H1 (cell line): ENCODE data around the gene GOLGA3. TPM values are rescaled to one million over a fixed set of nuclear protein-coding genes. Genes with fewer than 3 reads are reported as not detected.

Source experiments
- CTCF ChIA-PET: fragments of 300-600 bp; sonication (Branson Sonifier 250); formaldehyde crosslinking; loops from one replicate; lab custom pipeline; 2021; ENCODE audit not compliant: partially characterized antibody; lab: Charles Lee
- POLR2A ChIA-PET: fragments of 300-600 bp; sonication (Branson Sonifier 250); formaldehyde crosslinking; loops from one replicate; lab custom pipeline; 2021; ENCODE audit warnings: inconsistent platforms; ENCODE audit not compliant: partially characterized antibody; lab: Charles Lee
- DNase-seq, 2 experiments: peaks; one replicate each; pipeline versions ENCODE4 v3.0.0 to v3.0.0-alpha.2; 2010 to 2022; ENCODE audit warnings: low spot score in 2 of 2, low read depth in 1 of 2, mixed read lengths in 1 of 2
- FAIRE-seq: peaks from 2 replicates; lab custom pipeline; 2011; peaks lifted over from hg19 to GRCh38; lab: Jason Lieb, UNC
- H2AFZ ChIP-seq: 2 replicates; pipeline ENCODE4 v1.8.1; 2012; ENCODE audit warnings: low read length, inconsistent platforms
- H2AK5ac ChIP-seq: 2 replicates; pipeline ENCODE4 v1.6.1; 2013; ENCODE audit warnings: low read depth, low read length
- H2BK120ac ChIP-seq: replicated peaks from 2 replicates; pipeline ENCODE3; 2013; ENCODE audit warnings: low read depth, low read length, inconsistent platforms
- H2BK12ac ChIP-seq: 2 replicates; pipeline ENCODE4 v1.6.1; 2013; ENCODE audit warnings: low read depth, low read length
- H2BK15ac ChIP-seq: 2 replicates; pipeline ENCODE4 v1.6.1; 2013; ENCODE audit warnings: low read length
- H2BK20ac ChIP-seq: 2 replicates; pipeline ENCODE4 v1.6.1; 2013; ENCODE audit warnings: low read length
- H2BK5ac ChIP-seq: 2 replicates; pipeline ENCODE4 v1.6.1; 2013; ENCODE audit warnings: low read depth, low read length
- H3K14ac ChIP-seq: 2 replicates; pipeline ENCODE4 v1.6.1; 2013; ENCODE audit warnings: inconsistent platforms; ENCODE audit not compliant: insufficient read length
- H3K18ac ChIP-seq: 2 replicates; pipeline ENCODE4 v1.6.1; 2013; ENCODE audit warnings: low read length; ENCODE audit errors: extremely low read depth
- H3K23ac ChIP-seq: 2 replicates; pipeline ENCODE4 v1.6.1; 2013; ENCODE audit warnings: inconsistent platforms; ENCODE audit not compliant: insufficient read length
- H3K23me2 ChIP-seq: 2 replicates; pipeline ENCODE4 v1.6.1; 2013; ENCODE audit warnings: low read depth, low read length
- H3K27ac ChIP-seq: 2 replicates; pipeline ENCODE4 v1.6.1; 2011; ENCODE audit warnings: low read depth, low read length, inconsistent platforms
- H3K27me3 ChIP-seq, 4 experiments: replicated peaks in 1 of 4; 1 replicate in 1 of 4; 2 replicates in 3 of 4; pipeline versions ENCODE4 v1.6.1 to v1.8.1; 2011 to 2013; ENCODE audit warnings: low read length in 3 of 4, mild to moderate bottlenecking in 3 of 4, inconsistent platforms in 2 of 4, mixed read lengths in 2 of 4, moderate library complexity in 1 of 4; ENCODE audit not compliant: control insufficient read depth in 3 of 4, insufficient read depth in 3 of 4; ENCODE audit errors: extremely low read depth in 1 of 4
- H3K36me3 ChIP-seq, 4 experiments: 2 replicates each; pipeline versions ENCODE4 v1.6.1 to v1.8.1; 2011 to 2013; ENCODE audit warnings: mild to moderate bottlenecking in 4 of 4, low read length in 3 of 4, moderate library complexity in 2 of 4, control low read depth in 1 of 4, inconsistent platforms in 1 of 4; ENCODE audit not compliant: insufficient read depth in 4 of 4, control insufficient read depth in 2 of 4
- H3K4ac ChIP-seq: replicated peaks from 2 replicates; pipeline ENCODE3; 2013; ENCODE audit warnings: low read length, low read depth, mixed read lengths, inconsistent platforms; ENCODE audit not compliant: insufficient read length
- H3K4me1 ChIP-seq, 4 experiments: replicated peaks in 1 of 4; 1 replicate in 1 of 4; 2 replicates in 3 of 4; pipeline versions ENCODE4 v1.6.1 to v1.8.1; 2011 to 2013; ENCODE audit warnings: low read length in 3 of 4, inconsistent platforms in 2 of 4, mixed read lengths in 1 of 4; ENCODE audit not compliant: insufficient read depth in 4 of 4, control insufficient read depth in 3 of 4
- H3K4me2 ChIP-seq, 2 experiments: 2 replicates each; pipeline versions ENCODE4 v1.6.1 to v1.8.1; 2011 to 2013; ENCODE audit warnings: low read depth in 2 of 2, low read length in 2 of 2, control low read depth in 1 of 2, inconsistent platforms in 1 of 2, mild to moderate bottlenecking in 1 of 2; ENCODE audit not compliant: insufficient read depth in 1 of 2
- H3K4me3 ChIP-seq, 4 experiments: fragments of 200-600, 300-600 bp in 1 of 4; sonication (generic), shearing (Covaris generic), sonication (Bioruptor Twin) in 1 of 4; 2 replicates each; pipeline versions ENCODE4 v1.5.1 to v1.8.1; 2011 to 2016; ENCODE audit warnings: low read length in 4 of 4, low read depth in 3 of 4, control low read depth in 2 of 4, inconsistent platforms in 2 of 4, mild to moderate bottlenecking in 2 of 4, mixed read lengths in 1 of 4, moderate library complexity in 1 of 4; ENCODE audit not compliant: insufficient read depth in 2 of 4; ENCODE audit errors: extremely low read depth in 1 of 4
- H3K56ac ChIP-seq: replicated peaks from 2 replicates; pipeline ENCODE3; 2013; ENCODE audit warnings: low read depth, mild to moderate bottlenecking, mixed read lengths, low read length, inconsistent platforms; ENCODE audit not compliant: insufficient read length
- H3K79me1 ChIP-seq: 2 replicates; pipeline ENCODE4 v1.6.1; 2013; ENCODE audit warnings: low read depth, low read length, control low read depth
- H3K79me2 ChIP-seq, 2 experiments: 2 replicates each; pipeline versions ENCODE4 v1.6.1 to v1.8.1; 2012 to 2013; ENCODE audit warnings: low read length in 2 of 2, mild to moderate bottlenecking in 2 of 2, inconsistent platforms in 1 of 2; ENCODE audit not compliant: insufficient read depth in 2 of 2, control insufficient read depth in 1 of 2
- H3K9ac ChIP-seq, 4 experiments: replicated peaks in 1 of 4; 1 replicate in 1 of 4; 2 replicates in 3 of 4; pipeline versions ENCODE4 v1.6.1 to v1.8.1; 2011 to 2013; ENCODE audit warnings: low read depth in 3 of 4, low read length in 3 of 4, control low read depth in 2 of 4, mild to moderate bottlenecking in 2 of 4, moderate library complexity in 2 of 4, inconsistent platforms in 1 of 4; ENCODE audit errors: extremely low read depth in 1 of 4
- H3K9me3 ChIP-seq, 2 experiments: 2 replicates each; pipeline versions ENCODE4 v1.6.1 to v1.8.1; 2012 to 2013; ENCODE audit warnings: mild to moderate bottlenecking in 2 of 2, moderate library complexity in 2 of 2, control low read depth in 1 of 2, inconsistent platforms in 1 of 2, low read depth in 1 of 2, low read length in 1 of 2, mixed read lengths in 1 of 2; ENCODE audit not compliant: insufficient read depth in 2 of 2
- H4K20me1 ChIP-seq, 2 experiments: replicated peaks in 1 of 2; 2 replicates each; pipeline versions ENCODE3 to v1.8.1; 2011 to 2013; ENCODE audit warnings: inconsistent platforms in 2 of 2, low read length in 2 of 2, mild to moderate bottlenecking in 1 of 2; ENCODE audit not compliant: insufficient read depth in 2 of 2, control insufficient read depth in 1 of 2
- H4K5ac ChIP-seq: 2 replicates; pipeline ENCODE4 v1.6.1; 2013; ENCODE audit warnings: low read length, low read depth, mixed read lengths, inconsistent platforms; ENCODE audit not compliant: insufficient read length
- H4K8ac ChIP-seq: 2 replicates; pipeline ENCODE4 v1.8.0; 2013; ENCODE audit warnings: mild to moderate bottlenecking, moderate library complexity, low read length, inconsistent platforms; ENCODE audit not compliant: insufficient read depth; ENCODE audit errors: extremely low read depth
- H4K91ac ChIP-seq: replicated peaks from 2 replicates; pipeline ENCODE3; 2013; ENCODE audit warnings: low read length, mixed read lengths, inconsistent platforms; ENCODE audit not compliant: insufficient read length
- CHD2 ChIP-seq: IDR thresholded peaks from 2 replicates; pipeline ENCODE4 v1.6.1; 2012; ENCODE audit warnings: low read length, improper control_type of control experiment
- CREB1 ChIP-seq: IDR thresholded peaks from 2 replicates; pipeline ENCODE4 v1.6.1; 2012; ENCODE audit warnings: inconsistent platforms
- CTBP2 ChIP-seq: IDR thresholded peaks from 2 replicates; pipeline ENCODE4 v1.7.0; 2011; ENCODE audit warnings: borderline replicate concordance, mild to moderate bottlenecking, moderate library complexity, mixed read lengths, low read length; ENCODE audit not compliant: insufficient read depth, insufficient read length
- EGR1 ChIP-seq: IDR thresholded peaks from 2 replicates; pipeline ENCODE4 v1.6.1; 2011; ENCODE audit warnings: low read depth, low read length, borderline replicate concordance
- FOSL1 ChIP-seq: IDR thresholded peaks from 2 replicates; pipeline ENCODE4 v1.6.1; 2011; ENCODE audit warnings: mild to moderate bottlenecking, low read depth, low read length, moderate library complexity; ENCODE audit not compliant: insufficient read depth
- GTF2F1 ChIP-seq: IDR thresholded peaks from 2 replicates; pipeline ENCODE4 v1.6.1; 2012; ENCODE audit warnings: low read depth, low read length, improper control_type of control experiment, borderline replicate concordance
- HDAC2 ChIP-seq, 2 experiments: fragments of 300-600 bp in 1 of 2; sonication (generic) in 1 of 2; IDR thresholded peaks; 2 replicates each; pipeline ENCODE4 v1.6.1; 2011 to 2012; ENCODE audit warnings: low read depth in 2 of 2, low read length in 2 of 2, mild to moderate bottlenecking in 2 of 2, moderate library complexity in 2 of 2, borderline replicate concordance in 1 of 2, inconsistent platforms in 1 of 2
- KDM5A ChIP-seq: fragments of 200-600 bp; IDR thresholded peaks from 2 replicates; pipeline ENCODE4 v1.7.1; 2012; ENCODE audit warnings: mild to moderate bottlenecking, low read length, inconsistent platforms, mixed read lengths
- POLR2A ChIP-seq, 2 experiments: IDR thresholded peaks; 1 replicate in 1 of 2; 2 replicates in 1 of 2; pipeline ENCODE4 v1.6.1; 2011; ENCODE audit warnings: low read depth in 2 of 2, low read length in 2 of 2, mild to moderate bottlenecking in 2 of 2; ENCODE audit errors: control extremely low read depth in 1 of 2
- POLR2AphosphoS5 ChIP-seq: IDR thresholded peaks from 2 replicates; pipeline ENCODE4 v1.6.1; 2011; ENCODE audit warnings: low read depth, low read length
- SIRT6 ChIP-seq: IDR thresholded peaks from one replicate; pipeline ENCODE4 v1.7.1; 2012; ENCODE audit warnings: low read length, inconsistent platforms
- SIX5 ChIP-seq: IDR thresholded peaks from 2 replicates; pipeline ENCODE4 v1.6.1; 2011; ENCODE audit warnings: mild to moderate bottlenecking, low read depth, low read length
- TEAD4 ChIP-seq: IDR thresholded peaks from 2 replicates; pipeline ENCODE4 v1.6.1; 2012; ENCODE audit warnings: low read depth, low read length, inconsistent platforms, mixed read lengths
- ZNF274 ChIP-seq: IDR thresholded peaks from 2 replicates; pipeline ENCODE4 v1.7.0; 2012; ENCODE audit warnings: low read length, borderline replicate concordance; ENCODE audit errors: extremely low read depth
- WGBS, 2 experiments: shearing (Covaris generic) in 1 of 2; methylation state at CpG; one replicate each; pipeline versions ENCODE4 v1.1.6 to v1.1.7; 2013 to 2015; ENCODE audit warnings: low lambda C conversion rate in 2 of 2, mixed read lengths in 2 of 2, inconsistent platforms in 1 of 2, low coverage in 1 of 2, missing lambda C conversion rate in 1 of 2; ENCODE audit not compliant: insufficient replicate concordance in 2 of 2, insufficient coverage in 1 of 2, insufficient read length in 1 of 2; ENCODE audit errors: extremely low coverage in 1 of 2, missing lambda C conversion rate in 1 of 2; 5-methylcytosine and 5-hydroxymethylcytosine counted together
- polyA plus RNA-seq, 7 experiments: library from polyadenylated mRNA; depleted of rRNA in 3 of 7; stranded (reverse) in 5 of 7; unstranded in 2 of 7; fragments of >200 nt in 5 of 7; fragments of 200-250 nt in 2 of 7; gene quantifications; 1 replicate in 5 of 7; 2 replicates in 1 of 7; 4 replicates in 1 of 7; pipeline versions ENCODE4 v1.2.1 to v1.2.3, GENCODE V29; 2011 to 2013; ENCODE audit warnings: missing spikeins in 2 of 7, mixed read lengths in 2 of 7
- total RNA-seq: library from RNA; stranded (reverse); fragmentation: NEBNext Ultra II Directional; extraction: Animal tissue kit (Norgen Biotek cat#: 25700); gene quantifications from 2 replicates; pipeline ENCODE4 v1.2.1, GENCODE V29; 2021
- TF ChIP-seq, protein P1 (sequence below): IDR thresholded peaks from 2 replicates; pipeline ENCODE4 v1.6.1; 2012; ENCODE audit warnings: inconsistent platforms

Gene GOLGA3
- total and polyA plus RNA-seq, 2 of the 8 experiments (the other 6 are each of a cell fraction or from before 2014, with no cell fraction given) = 6.4 to 33.1 TPM

DNA sequence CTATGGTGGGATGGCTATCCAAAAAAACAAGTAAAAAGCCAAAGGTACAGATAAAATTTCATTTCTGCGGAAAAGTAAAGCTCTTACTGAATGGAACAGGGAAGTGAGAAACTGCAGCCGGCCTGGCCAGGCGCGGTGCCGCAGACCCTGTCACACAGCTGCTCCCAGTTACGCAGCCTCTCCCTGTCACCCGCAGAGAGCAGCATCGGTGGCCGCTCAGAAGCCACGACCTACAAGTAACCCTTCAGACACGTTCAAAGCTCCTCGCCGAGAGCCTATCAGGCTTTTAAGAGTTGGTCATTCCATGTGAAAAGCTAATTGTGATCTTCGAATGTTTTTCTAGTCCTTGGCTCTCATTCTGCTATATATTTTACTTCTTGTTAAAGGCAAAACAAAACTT is 56.1 kb downstream of the GOLGA3 start:
- no peaks in the 10 kb centered on the region for H3K9me3 ChIP-seq
- no peaks in the 10 kb centered on the region for H3K23me2 ChIP-seq
- no peak overlapping the region for H2BK12ac ChIP-seq
- FAIRE-seq = no peak
- no peak overlapping the region for H3K23ac ChIP-seq
- no peak overlapping the region for H3K4me3 ChIP-seq
- H2BK5ac ChIP-seq = no peak overlapping the region
- H3K4me1 ChIP-seq = no peaks in the 10 kb centered on the region
- no peak overlapping the region for H3K18ac ChIP-seq
- POLR2A ChIA-PET = interaction anchor here (0.8 to 1.5 kb wide), 4 partner anchors 10 to 107 kb away, joined by 3 to 9 read pairs (median 4); no protein-coding TSS in a partner anchor
- no peak overlapping the region for H3K9ac ChIP-seq
- no peak overlapping the region for H3K27ac ChIP-seq
- H2BK20ac ChIP-seq = no peak overlapping the region
- H3K79me2 ChIP-seq = no peaks in the 10 kb centered on the region
- no peak overlapping the region for H3K14ac ChIP-seq
- 95% methylated on average over 14 of the region's 14 CpGs; no CpG with 5 or more reads in 1 of the 2 experiments for WGBS, 2 experiments
- DNase-seq = no peak
- H4K8ac ChIP-seq = no peak overlapping the region
- no peak overlapping the region for H3K56ac ChIP-seq
- H3K36me3 ChIP-seq = peaks cover 18 to 39% (median 31%) of the 10 kb centered on the region in 4 experiments; a peak in 7 of 8 replicates
- H3K27me3 ChIP-seq = no peaks in the 10 kb centered on the region
- H3K4me2 ChIP-seq = no peak overlapping the region
- no peak overlapping the region for H2AFZ ChIP-seq
- H3K4ac ChIP-seq = no peak overlapping the region
- no peak overlapping the region for H4K5ac ChIP-seq
- H2BK15ac ChIP-seq = no peak overlapping the region
- no peaks in the 10 kb centered on the region; the same call in 1 of the 2 replicates for H3K79me1 ChIP-seq
- CTCF ChIA-PET = no interaction called here
- H4K20me1 ChIP-seq = peaks cover 0 to 2% of the 10 kb centered on the region in 2 experiments
- no peak overlapping the region for H4K91ac ChIP-seq
- H2BK120ac ChIP-seq = no peak overlapping the region
- no peak overlapping the region for H2AK5ac ChIP-seq
- TF ChIP-seq ZNF274 (no peak), EGR1 (no peak), FOSL1 (no peak), SIRT6 (no peak), GTF2F1 (no peak), TEAD4 (no peak), CREB1 (no peak), HDAC2 (IDR thresholded peaks at IDR 0.05; ENCODE audit: borderline replicate concordance in 1 of 2, low read depth in 2 of 2, low read length in 2 of 2) (no peak), CHD2 (no peak), POLR2AphosphoS5 (no peak), CTBP2 (no peak), SIX5 (no peak), KDM5A (no peak), POLR2A (IDR thresholded peaks at IDR 0.05; ENCODE audit: control extremely low read depth in 1 of 2, low read depth in 2 of 2, low read length in 2 of 2) (no peak)
- TF ChIP-seq, protein P1, sequence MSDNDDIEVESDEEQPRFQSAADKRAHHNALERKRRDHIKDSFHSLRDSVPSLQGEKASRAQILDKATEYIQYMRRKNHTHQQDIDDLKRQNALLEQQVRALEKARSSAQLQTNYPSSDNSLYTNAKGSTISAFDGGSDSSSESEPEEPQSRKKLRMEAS = no peak
